Measurements from ENCODE around the gene ZBTB20.

ZBTB20 gene

GRCh38 chr3:114420072-114420471, 727.0 kb downstream of the ZBTB20 start:
- DNase-seq, result no peak

- peak; percentile 75 for DNase-seq
These were observed 728.2 kb downstream of the ZBTB20 start for GRCh38 chr3:114418724-114419543.

- DNase-seq, result no peak
These were observed 729.0 kb downstream of the ZBTB20 start for GRCh38 chr3:114418107-114418506.

GRCh38 chr3:114417675-114418074, 729.4 kb downstream of the ZBTB20 start:
- DNase-seq, result no peak

GRCh38 chr3:114417265-114417664, 729.8 kb downstream of the ZBTB20 start:
- no peak for DNase-seq

- DNase-seq, result no peak
These were observed 735.0 kb downstream of the ZBTB20 start for GRCh38 chr3:114411811-114412803.

GRCh38 chr3:114411190-114411668, 735.9 kb downstream of the ZBTB20 start:
- no peak for DNase-seq

GRCh38 chr3:114408736-114409670, 738.1 kb downstream of the ZBTB20 start:
- no peak for DNase-seq

- no peak for DNase-seq
These were observed 740.2 kb downstream of the ZBTB20 start for GRCh38 chr3:114406922-114407321.

GRCh38 chr3:114406286-114406685, 740.8 kb downstream of the ZBTB20 start:
- no peak for DNase-seq

GRCh38 chr3:114405202-114405990, 741.7 kb downstream of the ZBTB20 start:
- DNase-seq, result no peak

- no peak for DNase-seq
These were observed 742.5 kb downstream of the ZBTB20 start for GRCh38 chr3:114404590-114404989.

GRCh38 chr3:114402838-114403237, 744.2 kb downstream of the ZBTB20 start:
- no peak for DNase-seq

- DNase-seq, result no peak
These were observed 745.7 kb downstream of the ZBTB20 start for GRCh38 chr3:114401346-114401745.

GRCh38 chr3:114400371-114400770, 746.7 kb downstream of the ZBTB20 start:
- DNase-seq, result no peak

- no peak for DNase-seq
These were observed 752.5 kb downstream of the ZBTB20 start for GRCh38 chr3:114394551-114394950.

- DNase-seq, result peak; percentile 18
These were observed 753.6 kb downstream of the ZBTB20 start for GRCh38 chr3:114393367-114394072.

- peak; percentile 61 for DNase-seq
These were observed 754.3 kb downstream of the ZBTB20 start for GRCh38 chr3:114392831-114393230.

- DNase-seq, result no peak
These were observed 757.9 kb downstream of the ZBTB20 start for GRCh38 chr3:114389156-114389555.

GRCh38 chr3:114384558-114384903, 762.6 kb downstream of the ZBTB20 start:
- DNase-seq, result no peak

All from COR-L47 (cell line).